Head of caudate nucleus (tissue), 42 donors: Measurements from ENCODE around the gene CNTNAP5.

Source experiments
- DNase-seq, 42 donors: peaks; one replicate each; pipeline versions ENCODE4 v3.0.0 to v3.0.0-alpha.2; 2020 to 2021; ENCODE audit warnings: mixed read lengths in 7 of 42
- intact Hi-C: fragments of 100-400 bp; cut with DNase I; formaldehyde crosslinking; loops from one replicate; pipeline ENCODE4 v1.15.0; 2022

The CNTNAP5 gene

DNA sequence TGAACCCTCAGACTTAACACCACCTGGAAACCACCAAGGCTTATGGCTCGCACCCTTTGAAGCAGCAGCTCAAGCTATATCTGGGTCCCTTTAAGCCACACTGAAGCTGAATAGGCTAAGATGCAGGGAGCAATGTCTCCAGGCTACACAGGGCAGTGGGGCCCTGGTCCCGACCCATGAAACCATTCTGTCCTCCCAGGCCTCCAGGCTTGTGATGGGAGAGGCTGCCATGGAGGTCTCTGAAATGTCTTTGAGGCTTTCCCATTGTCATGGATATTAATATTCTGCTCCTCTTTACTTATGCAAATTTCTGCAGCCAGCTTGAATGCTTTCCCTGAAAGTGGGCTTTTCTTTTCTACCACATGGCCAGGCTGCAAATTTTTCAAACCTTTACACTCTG, 608.7 kb downstream of the CNTNAP5 start:
- DNase-seq: no peak
- intact Hi-C loops: no loop called here

DNA sequence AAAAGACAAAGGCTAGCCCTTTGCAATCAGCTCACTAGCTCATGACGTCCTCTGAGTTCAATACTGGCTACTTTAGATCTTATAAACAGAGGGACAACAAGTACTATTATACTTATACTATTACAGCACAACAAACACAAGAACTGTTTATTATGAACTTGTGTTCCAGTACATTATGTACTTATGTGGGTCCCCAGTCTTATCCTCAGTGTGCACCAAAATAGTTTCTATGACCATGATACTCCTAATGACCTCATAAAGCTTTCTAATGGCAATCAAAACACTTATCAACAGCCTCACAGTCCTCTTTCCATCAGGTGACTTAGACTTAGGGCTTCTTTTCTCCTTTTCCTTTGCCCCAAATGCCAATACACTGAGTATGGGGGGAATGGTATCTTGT, 614.4 kb downstream of the CNTNAP5 start:
- DNase-seq: no peak
- intact Hi-C loops: no loop called here

DNA sequence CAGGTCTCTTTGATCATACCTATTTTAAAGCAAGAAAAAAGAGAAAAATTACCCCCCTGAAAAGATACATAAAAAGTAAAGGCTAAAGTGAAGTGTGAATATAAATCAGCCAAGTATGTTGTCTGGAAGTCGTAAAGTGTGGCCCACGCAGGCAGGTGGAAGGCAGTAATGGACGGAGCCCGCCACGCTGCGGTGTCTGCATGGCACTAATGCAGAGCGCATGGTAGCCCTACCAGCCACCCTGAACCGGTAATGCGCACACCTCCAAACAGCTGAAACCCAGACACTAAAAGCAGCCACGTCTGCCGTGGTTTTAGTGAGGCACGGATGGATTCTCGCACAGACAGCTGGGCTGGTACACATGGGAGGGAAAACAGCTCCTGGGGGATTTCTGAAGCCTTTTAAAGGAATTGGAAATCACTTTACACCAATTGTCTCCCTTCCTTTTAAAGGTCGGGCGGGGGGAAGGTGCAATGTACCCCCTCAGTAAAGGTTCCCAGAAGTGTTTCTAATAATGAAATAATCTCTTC, 615.2 kb downstream of the CNTNAP5 start:
- intact Hi-C loops: no loop called here
- DNase-seq: no peak

DNA sequence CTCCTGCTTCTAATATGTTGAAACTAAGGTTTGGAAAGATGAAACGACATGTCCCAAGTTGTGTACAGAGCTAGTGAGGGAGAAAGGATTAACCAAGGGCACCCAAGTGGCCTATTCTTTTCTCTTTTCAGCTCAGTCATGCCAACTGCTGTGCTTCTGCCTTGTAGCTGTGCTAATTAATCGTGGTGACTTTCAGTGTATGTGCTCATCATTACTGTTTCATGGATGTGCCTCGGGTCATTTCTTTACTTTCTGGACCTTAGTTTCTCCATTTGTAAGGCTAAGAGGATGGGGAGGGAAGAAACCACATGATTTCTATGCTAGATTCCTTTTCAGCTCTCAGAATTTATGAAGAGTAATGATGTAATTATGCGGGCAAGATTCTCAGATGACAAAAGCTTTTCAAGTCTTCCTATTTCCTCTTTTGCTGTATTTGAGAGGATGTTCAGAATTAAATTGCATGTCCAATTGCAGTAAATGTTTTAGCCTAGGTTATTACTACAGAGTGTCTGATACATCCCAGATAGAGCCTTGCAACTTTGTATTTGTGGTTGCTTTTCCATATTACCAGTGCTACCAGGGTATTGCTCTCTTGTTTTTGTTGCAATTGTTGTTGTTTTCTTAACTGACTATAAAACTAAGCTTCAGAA, 621.2 kb downstream of the CNTNAP5 start:
- no peak for DNase-seq

DNA sequence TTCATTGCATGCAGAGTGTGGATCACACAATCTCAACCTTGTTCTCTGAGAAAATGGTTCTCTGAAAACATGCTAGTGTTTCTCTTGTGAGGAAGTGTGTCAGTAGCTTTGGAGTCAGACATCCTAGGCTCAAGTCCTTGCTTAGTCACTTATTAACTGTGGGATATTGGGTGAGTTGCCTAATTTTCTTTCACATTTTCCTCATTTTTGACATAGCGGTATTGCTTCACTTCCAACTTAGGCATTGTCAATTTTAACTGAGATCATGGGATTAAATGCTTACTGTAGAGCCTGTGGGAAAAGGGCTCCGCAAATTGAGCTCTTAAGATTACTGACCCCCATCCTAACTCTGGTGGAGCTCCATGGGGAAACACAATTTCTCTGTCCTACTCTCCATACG, 622.2 kb downstream of the CNTNAP5 start:
- DNase-seq: no peak
- intact Hi-C loops: no loop called here

More for the DNA sequence above, 621.2 kb downstream of the CNTNAP5 start:
- intact Hi-C loops: no loop called here

DNA sequence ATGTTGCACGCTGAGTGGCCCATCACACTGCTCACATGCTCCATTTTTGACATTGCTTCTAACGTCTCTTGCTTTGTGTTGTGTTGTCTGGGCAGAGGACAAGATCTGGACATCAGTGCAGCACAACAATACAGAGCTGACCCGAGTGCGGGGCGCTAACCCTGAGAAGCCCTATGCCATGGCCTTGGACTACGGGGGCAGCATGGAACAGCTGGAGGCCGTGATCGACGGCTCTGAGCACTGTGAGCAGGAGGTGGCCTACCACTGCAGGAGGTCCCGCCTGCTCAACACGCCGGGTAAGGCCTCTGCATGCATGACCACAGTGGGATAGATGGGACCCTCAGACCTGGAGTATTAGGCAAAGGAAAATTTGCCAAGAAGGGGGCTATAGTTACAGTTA, 622.6 kb downstream of the CNTNAP5 start:
- no peak for DNase-seq
- intact Hi-C loops: no loop called here

DNA sequence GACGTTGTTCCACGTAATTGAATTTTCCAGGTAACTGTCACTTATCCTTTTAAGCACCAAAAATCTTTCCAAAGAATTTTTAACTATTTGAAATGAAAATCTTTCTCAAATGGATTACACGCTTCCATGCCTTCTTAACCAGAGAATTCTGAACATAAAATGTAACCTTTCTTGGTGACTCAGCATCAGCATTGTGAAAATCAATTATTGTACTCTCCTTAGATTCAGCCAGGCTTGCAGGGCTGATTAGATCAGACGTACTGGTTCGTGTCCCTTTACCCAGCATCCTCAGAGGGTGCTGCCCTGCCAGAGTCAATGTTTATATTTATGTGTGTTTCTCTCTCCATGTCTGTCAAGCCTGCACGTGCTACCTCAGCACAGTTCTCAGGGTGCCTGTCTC, 623.9 kb downstream of the CNTNAP5 start:
- intact Hi-C loops: no loop called here
- no peak for DNase-seq

DNA sequence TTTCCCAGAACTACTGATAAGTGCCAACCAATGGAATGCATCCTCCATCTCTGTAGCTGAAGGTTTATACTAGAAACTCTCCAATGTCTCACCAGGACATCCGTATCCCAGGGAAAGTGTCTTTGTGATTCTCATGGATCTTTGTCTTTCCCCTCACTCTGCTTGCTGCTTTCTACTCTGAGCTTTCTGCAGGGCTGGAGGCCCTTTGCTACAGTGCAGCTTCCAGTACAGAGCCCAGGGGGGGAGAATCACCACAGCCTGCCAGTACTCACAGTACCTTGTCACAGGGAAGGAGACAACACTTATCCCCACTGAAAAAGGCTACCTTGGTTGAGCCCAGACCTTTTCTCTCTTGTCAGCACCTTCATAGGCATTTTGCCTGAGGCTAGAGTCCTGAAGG, 627.0 kb downstream of the CNTNAP5 start:
- DNase-seq: no peak
- intact Hi-C loops: no loop called here

DNA sequence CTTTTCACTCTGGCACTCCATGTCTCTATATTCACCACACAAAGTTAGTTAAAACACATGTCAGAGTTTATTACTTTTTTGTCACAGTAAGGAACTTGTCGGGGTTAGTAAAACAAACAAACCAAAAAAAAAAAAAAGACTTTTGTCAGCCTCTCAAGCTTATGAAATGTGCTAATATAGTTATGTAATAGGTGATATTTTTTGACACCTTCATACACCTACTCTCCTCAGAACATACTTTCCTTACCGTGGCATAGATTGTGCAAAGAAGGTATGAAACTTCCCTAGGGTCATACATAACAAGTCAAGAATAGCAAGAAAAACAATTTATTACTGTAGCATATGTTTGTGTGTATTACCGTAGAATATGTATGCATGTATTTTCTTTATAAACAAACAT, 633.3 kb downstream of the CNTNAP5 start:
- DNase-seq: no peak
- intact Hi-C loops: no loop called here

DNA sequence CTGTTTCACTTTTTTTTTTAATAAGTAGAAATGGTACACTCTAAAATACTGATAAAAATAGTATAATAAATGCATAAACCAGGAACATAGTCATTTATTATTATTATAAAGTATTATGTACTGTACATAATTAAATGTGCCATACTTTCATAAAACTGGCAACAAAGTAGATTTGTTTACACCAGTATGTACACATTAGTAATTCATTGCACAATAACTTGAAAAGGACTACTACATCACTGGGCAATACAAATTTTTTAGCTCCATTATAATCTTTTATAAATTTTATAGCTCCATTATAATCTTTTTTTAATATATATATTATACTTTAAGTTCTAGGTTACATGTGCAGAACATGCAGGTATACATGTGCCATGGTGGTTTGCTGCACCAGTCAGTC, 636.5 kb downstream of the CNTNAP5 start:
- intact Hi-C loops: no loop called here
- no peak for DNase-seq

DNA sequence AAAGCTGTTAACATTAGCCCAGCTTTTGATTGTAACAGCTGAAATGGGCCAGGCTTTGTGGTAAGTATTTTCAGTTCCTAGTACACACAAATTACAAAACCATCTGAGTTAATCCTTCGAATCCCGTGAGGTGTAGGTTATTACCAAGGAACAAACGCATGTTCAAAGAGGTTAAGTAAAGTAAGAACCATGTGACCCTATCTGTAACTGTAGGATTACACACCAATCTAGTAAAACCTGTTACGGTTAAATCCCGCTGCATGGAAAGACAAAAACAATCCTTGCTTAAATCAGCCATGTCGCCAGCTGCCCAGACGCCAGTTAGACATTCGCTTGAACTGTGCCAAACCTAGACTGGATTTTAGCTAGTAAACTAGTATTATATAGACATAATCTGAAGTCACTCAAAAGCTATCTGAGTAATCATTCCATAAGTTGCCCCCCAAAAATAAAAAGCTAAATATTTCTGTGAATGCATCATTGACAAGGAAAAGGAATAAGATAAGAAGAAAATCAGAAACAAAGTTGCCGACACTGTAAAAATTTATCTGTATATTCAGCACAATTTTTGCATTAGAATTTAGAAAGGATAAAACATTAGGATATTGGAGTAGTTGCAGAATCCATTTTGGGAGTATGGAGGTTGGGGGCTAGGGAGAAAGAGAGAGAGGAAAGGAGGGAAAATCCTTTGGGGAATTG, 638.0 kb downstream of the CNTNAP5 start:
- DNase-seq: no peak
- intact Hi-C loops: no loop called here

DNA sequence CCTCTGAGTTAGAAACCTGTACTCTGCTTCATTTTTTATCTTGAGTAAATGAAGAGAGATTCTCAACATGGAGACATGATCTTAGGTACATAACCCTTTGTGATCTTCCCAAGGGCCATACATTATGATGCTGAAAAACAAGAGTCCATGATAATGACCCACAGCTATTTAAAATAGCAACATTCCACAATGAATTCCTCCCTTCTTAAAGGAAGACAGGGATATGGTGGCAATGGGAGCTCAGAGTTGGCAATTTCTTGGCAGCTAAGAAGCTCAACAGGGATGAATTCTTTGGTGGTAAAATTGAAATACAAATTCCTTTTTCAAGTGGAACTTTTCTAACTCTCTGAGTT, 638.5 kb downstream of the CNTNAP5 start:
- DNase-seq: no peak
- intact Hi-C loops: no loop called here

DNA sequence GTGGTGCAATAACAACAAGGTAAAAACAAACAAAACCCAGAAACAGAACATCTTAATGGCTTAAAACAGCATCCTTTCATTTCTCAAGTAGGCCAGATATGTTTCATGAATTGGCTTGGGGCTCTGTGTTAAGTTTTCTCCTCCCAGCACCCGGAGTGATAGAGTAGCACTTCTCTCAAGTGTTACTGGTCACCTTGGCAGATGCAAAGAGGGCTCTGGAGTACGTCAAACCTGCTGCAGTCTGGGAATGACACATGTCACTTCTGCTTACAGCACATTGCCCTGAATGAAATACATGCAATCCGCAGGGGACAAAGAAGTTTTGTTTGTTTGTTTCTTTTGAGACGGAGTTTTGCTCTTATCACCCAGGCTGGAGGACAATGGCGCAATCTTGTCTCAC, 639.3 kb downstream of the CNTNAP5 start:
- intact Hi-C loops: no loop called here
- DNase-seq: no peak

DNA sequence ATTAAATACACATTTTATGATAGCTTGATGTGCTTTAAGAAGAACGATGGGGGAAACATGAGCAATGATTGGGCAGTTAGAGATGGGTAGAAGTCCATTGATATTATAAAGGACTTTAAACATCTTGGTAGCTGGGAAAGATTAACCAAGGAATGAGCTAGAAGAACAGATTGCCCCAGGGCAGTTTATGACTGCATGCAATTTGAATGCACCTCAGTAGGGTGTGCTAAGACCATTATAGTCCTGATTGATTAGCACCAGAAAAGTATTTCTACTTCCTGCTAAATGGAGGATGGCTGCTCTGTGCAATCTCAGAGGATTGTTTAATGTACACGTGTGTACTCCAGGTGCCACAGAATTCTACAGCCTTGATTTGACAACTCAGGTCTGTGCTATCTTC, 641.9 kb downstream of the CNTNAP5 start:
- DNase-seq: no peak
- intact Hi-C loops: no loop called here

DNA sequence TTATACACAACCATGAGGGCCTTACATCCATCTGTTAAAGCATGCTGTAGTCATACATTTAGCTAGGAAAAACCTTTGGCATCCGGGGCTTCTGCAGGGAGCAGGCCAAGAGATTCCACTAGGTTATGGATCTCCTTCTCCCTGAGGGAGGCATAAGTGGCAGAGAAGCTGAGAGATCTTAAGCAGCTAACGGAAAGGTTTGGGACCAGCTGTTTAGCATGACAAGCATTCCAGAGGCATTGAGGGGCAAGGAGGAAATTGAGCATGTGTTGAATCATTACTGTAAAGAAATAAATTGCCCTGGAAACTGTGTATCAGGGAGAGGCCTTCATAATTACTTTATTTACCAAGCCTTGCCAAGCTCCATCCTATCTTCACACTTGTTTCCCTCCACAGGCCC, 643.1 kb downstream of the CNTNAP5 start:
- DNase-seq: no peak
- intact Hi-C loops: no loop called here

DNA sequence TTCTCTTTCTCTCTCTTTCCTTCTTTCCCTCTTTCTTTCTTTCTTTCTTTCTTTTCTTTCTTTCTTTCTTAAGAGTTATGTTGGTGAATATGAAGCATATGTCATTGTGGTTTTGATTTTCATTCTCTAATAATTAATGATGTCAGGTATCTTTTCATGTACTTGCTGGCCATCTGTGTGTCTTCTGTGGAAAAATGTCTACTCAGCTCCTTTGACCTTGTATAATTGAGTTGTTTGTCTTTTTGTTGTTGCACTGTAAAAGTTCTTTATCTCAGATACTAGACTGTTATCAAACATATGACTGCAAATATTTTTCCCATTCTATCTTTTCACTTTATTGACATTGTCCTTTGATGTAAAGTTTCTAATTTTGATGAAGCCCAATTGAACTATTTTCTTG, 645.1 kb downstream of the CNTNAP5 start:
- DNase-seq: no peak
- intact Hi-C loops: no loop called here

DNA sequence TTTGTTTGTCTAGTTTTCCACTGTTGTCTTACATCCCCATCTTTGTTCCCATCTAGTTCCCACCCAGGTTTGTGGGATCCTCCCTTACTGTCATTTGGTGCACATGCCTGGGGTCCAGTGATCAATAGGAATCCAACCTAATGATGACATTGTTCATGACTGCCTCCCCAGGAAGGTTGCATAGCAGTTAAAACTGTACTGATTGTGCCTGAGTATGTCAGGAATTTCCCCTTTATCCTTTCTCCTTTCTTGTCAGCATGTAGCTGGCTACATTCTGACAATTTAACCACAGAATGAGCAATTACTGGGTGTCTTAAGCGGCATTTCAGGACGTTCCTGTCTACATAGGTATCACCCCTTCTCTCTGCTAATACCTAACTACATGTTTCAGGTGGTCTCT, 653.0 kb downstream of the CNTNAP5 start:
- no peak for DNase-seq
- intact Hi-C loops: no loop called here

DNA sequence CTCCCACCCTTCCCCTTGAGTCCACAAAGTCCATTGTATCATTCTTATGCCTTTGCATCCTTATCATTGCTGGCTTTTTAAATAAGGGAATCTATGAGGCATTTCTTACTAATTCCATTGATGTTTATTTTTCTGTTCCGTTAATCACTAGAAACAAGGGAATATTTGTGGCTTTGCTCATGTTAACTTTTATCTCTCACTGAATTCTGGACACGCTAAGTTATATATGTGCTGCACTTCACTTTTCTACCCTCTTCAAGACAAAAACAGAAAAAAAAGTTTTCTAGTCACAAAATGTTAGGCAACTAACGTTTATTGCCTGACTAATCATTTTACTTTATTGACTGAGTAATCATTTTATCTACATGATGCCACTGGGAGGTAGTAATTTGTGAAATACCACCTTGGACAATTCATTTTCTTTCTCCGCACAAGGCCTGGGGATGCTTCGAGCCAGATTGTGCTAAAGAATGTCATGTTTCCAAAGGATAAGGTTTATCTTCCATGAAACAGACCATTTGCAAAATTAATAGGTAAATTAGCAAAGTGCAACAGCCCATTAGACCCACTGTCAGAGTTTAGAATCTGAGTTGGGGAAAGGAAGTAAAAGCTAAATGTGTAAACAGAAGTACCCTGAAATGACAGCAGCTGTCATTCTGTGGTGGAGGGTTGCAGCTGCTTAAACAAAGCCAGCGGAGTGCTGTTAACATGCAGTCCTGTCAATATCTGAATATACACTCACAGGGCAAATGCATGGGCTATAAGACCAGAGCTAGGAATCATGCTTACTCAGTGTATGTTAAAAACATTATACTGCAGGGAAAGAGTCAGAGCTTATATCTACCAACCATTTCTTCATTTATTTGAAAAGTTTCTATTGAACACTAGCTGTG, 658.7 kb downstream of the CNTNAP5 start:
- no peak for DNase-seq
- intact Hi-C loops: no loop called here

DNA sequence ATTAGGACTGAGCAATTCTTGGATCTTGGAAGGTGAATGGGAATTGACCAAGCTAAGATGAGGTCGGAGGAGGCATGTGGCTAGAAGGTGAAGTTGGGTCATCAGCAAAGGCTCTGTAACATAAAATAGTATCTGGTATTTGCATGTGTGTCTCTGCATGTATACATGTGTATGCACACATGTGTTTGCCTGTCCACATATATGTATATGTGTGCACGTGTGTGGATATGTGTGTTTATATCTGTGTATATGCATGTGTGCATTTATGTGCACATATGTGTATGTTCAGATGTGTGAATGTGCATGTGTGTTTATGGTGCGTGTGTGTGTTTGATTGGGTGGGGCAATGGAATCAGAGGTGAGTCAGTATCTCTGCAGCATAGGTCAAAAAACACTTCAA, 664.3 kb downstream of the CNTNAP5 start:
- DNase-seq: no peak
- intact Hi-C loops: no loop called here

DNA sequence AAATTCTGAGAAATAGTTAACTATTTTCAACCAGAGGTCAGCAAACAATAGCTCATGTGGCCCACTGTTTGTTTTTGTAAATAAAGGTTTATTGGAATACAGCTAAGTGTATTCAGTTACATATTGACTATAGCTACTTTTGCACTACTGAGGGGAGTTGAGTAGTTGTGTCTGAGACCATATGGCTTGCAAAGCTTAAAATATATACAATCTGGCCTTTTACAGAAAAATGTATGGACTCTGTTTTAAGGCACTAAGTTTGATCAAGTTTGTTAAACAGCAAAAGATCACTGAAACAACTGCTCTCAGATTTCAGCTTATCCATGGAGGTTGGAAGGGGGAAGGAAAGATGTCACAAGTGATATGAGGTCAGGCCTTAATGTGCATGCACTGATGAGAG, 667.1 kb downstream of the CNTNAP5 start:
- no peak for DNase-seq
- intact Hi-C loops: no loop called here
